Measurements from ENCODE around the gene CSTF3. TPM values are rescaled to one million over a fixed set of nuclear protein-coding genes. Genes with fewer than 3 reads are reported as not detected.
A peak's percentile ranks its signal among the peaks of the same experiment; 100 is the strongest.

CSTF3 gene
- total RNA-seq, 2 donors from 2014 or later, result 22.9 to 29.9 TPM

DNA sequence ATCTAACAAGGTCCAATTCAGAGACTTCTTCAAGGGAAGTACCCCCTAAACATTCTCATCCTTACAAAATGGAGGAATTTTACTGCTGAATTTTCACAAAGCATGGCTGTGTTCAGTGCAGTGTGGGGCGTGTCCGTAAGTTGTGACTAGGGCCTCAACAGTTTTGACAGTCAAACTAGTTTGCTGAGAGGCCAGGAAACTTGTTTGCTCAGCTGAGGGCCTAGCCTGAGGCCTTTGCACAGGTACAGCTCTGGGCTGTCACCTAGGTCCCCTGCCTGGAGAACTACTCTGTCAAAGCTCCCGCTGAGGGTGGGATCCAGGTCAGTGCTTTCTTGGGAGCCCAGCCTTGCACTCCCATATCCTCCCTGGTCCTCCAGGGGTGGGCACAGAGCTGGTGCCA lies 94.0 kb downstream of the CSTF3 start:
- Histone ChIP-seq H3K4me3 (no peak overlapping the region), H3K27me3 (no peaks in the 10 kb centered on the region), H3K36me3 (no peaks in the 10 kb centered on the region), H3K9ac (ENCODE audit: low read depth in 2 of 2, low read length in 2 of 2) (no peak overlapping the region), H3K4me1 (no peaks in the 10 kb centered on the region), H3K9me3 (no peaks in the 10 kb centered on the region), H3K27ac (no peak overlapping the region)
- intact Hi-C loops (cut with DNase I), result loop anchor here (10.0 kb wide), 1 partner anchor 252 kb away; no protein-coding TSS in a partner anchor
- no peak for DNase-seq
- TF ChIP-seq, protein P1, sequence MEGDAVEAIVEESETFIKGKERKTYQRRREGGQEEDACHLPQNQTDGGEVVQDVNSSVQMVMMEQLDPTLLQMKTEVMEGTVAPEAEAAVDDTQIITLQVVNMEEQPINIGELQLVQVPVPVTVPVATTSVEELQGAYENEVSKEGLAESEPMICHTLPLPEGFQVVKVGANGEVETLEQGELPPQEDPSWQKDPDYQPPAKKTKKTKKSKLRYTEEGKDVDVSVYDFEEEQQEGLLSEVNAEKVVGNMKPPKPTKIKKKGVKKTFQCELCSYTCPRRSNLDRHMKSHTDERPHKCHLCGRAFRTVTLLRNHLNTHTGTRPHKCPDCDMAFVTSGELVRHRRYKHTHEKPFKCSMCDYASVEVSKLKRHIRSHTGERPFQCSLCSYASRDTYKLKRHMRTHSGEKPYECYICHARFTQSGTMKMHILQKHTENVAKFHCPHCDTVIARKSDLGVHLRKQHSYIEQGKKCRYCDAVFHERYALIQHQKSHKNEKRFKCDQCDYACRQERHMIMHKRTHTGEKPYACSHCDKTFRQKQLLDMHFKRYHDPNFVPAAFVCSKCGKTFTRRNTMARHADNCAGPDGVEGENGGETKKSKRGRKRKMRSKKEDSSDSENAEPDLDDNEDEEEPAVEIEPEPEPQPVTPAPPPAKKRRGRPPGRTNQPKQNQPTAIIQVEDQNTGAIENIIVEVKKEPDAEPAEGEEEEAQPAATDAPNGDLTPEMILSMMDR (IDR thresholded peaks at IDR 0.05), result no peak

DNA sequence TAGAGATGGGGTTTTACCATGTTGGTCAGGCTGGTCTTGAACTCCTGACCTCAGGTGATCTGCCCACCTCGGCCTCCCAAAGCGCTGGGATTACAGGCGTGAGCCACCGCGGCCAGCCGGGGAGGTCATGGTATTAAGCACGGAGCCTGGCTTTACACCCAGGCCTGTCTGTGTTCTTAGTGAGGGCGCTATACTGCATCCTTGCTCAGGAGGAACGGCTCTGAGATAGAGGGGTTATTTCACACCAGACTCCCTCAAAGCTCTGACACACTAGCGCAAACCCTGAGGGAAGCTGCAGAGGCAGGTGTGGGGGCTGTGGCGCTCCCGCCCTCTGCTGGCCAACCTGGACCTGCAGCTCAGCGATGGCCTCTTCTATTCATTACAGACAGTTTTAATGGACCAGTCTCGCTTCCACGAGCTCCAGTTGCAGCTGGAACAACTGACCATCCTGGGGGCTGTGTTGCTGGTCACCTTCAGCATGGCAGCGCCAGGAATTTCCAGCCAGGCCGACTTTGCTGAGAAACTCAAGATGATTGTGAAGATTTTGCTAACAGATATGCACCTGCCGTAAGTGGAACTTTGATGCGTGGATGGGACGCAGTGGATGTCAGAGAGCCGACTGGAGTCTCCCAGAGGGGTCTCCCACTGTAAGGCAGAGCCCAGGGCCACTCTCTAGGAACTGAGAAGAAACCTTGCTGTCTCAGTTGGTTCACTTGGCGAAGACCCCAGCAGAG lies 95.7 kb downstream of the CSTF3 start:
- H3K9ac ChIP-seq (ENCODE audit: low read depth in 2 of 2, low read length in 2 of 2), result no peak overlapping the region
- TF ChIP-seq, protein P1 (IDR thresholded peaks at IDR 0.05), result peak; percentile 85
- peak; percentile 74 for DNase-seq
- no peak overlapping the region for H3K27ac ChIP-seq
- H3K9me3 ChIP-seq, result no peaks in the 10 kb centered on the region
- no peak overlapping the region for H3K4me3 ChIP-seq
- H3K27me3 ChIP-seq, result no peaks in the 10 kb centered on the region
- intact Hi-C loops (cut with DNase I), result loop anchor here (2.0 to 10.0 kb wide), 2 partner anchors 103 to 251 kb away; no protein-coding TSS in a partner anchor
- H3K4me1 ChIP-seq, result peaks cover 4% of the 10 kb centered on the region
- H3K36me3 ChIP-seq, result no peaks in the 10 kb centered on the region

DNA sequence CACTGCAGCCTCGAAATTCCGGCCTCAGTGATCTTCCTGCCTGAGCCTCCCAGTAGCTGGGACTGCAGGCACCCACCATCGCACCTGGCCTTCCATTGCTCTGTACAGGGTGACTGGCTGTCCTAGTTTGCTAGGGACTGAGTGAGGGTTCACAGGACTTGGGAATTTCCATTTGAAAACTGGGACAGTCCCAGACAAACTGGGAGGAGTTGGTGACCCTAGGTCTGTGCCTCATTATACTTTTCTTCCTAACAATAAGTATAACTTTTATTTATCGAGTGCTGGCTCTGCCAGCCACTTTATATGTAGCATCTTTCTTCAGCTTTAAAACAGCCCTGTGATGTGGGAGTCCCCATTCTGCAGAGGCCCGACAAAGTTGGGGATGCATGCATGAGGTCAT lies 96.4 kb downstream of the CSTF3 start:
- no peak for DNase-seq
- H3K4me1 ChIP-seq, result peaks cover 7% of the 10 kb centered on the region
- no peak overlapping the region for H3K9ac ChIP-seq (ENCODE audit: low read depth in 2 of 2, low read length in 2 of 2)
- TF ChIP-seq, protein P1 (IDR thresholded peaks at IDR 0.05), result no peak
- H3K36me3 ChIP-seq, result no peaks in the 10 kb centered on the region
- no peaks in the 10 kb centered on the region for H3K27me3 ChIP-seq
- no peak overlapping the region for H3K27ac ChIP-seq
- H3K4me3 ChIP-seq, result no peak overlapping the region
- intact Hi-C loops (cut with DNase I), result loop anchor here (2.0 to 10.0 kb wide), 2 partner anchors 102 to 250 kb away; no protein-coding TSS in a partner anchor
- H3K9me3 ChIP-seq, result no peaks in the 10 kb centered on the region

DNA sequence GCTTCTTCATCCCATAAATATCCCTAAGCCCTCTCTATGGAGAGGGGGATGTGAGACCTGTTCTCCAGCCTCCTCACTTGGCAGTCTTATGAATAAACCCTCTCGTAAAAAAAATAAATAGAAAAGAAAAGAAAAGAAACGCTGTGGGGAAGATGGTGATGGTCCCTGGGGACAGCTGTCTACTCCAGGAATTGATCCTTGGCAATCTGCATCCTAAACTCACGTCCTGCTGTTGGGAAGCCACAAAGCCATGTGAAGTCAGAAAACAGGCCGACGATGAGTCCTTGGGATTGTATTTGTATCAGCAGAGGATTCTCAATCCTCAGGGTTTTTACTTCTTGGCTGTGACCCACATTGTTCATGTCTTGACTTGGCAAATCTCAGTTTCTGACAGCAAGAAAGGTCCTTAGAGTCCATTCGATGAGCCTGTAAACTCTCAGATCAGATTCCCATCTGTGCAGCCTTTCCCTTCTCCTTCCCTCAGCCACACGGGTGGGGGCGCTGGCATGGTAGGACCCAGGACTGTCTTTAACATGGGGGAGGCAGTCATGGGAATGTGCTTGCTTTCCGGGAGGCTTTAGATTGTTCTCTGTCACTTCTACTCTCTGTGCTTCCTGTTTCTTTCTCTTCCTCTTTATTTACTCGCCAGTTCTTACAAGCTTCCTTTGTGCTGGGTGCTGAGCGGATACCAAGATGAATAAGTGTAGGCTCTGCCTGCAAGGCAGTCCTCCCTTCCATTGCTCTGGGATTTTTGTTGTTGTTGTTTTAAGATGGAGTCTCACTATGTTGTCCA lies 97.1 kb downstream of the CSTF3 start:
- H3K4me3 ChIP-seq, result no peak overlapping the region
- intact Hi-C loops (cut with DNase I), result loop anchor here (2.0 to 10.0 kb wide), 2 partner anchors 101 to 249 kb away; no protein-coding TSS in a partner anchor
- H3K9ac ChIP-seq (ENCODE audit: low read depth in 2 of 2, low read length in 2 of 2), result no peak overlapping the region
- TF ChIP-seq, protein P1 (IDR thresholded peaks at IDR 0.05), result no peak
- peaks cover 7% of the 10 kb centered on the region for H3K4me1 ChIP-seq
- H3K9me3 ChIP-seq, result no peaks in the 10 kb centered on the region
- H3K27ac ChIP-seq, result peak overlapping the region; percentile 6
- no peaks in the 10 kb centered on the region for H3K27me3 ChIP-seq
- no peak for DNase-seq
- H3K36me3 ChIP-seq, result no peaks in the 10 kb centered on the region

DNA sequence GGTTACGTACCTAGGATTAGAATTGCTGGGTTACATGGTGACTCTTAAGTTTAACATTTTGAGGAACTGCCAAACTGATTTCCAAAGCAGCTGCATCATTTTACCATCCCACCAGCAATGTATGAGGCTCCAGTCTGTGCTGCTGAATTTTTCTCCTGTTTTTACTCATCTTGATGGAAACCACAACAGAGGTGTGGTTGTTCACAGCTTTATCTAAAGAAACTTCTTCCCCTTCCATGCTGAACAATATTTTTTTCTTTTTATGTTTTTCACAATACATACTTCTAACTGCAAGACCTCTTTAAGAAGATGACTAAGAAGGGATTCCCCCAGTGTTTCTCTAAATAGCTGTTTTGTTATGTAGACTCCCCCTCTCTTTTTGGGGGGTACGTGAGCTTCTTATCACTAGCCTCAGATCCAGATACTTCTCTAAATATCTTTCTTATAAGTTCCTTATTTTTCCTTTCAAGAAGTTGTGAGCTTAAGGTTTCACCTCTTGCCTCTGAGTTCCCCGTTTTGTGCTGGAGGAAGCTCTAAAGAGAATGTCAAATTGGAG lies 97.9 kb downstream of the CSTF3 start:
- Histone ChIP-seq H3K27ac (no peak overlapping the region), H3K9ac (ENCODE audit: low read depth in 2 of 2, low read length in 2 of 2) (no peak overlapping the region), H3K4me3 (no peak overlapping the region), H3K4me1 (peaks cover 7% of the 10 kb centered on the region), H3K9me3 (no peaks in the 10 kb centered on the region), H3K27me3 (no peaks in the 10 kb centered on the region), H3K36me3 (no peaks in the 10 kb centered on the region)
- intact Hi-C loops (cut with DNase I), result loop anchor here (10.0 kb wide), 1 partner anchor 249 kb away; no protein-coding TSS in a partner anchor
- TF ChIP-seq, protein P1 (IDR thresholded peaks at IDR 0.05), result no peak
- no peak for DNase-seq
